ENCODE measurements around the gene AVPR2. TPM values are rescaled to one million over a fixed set of nuclear protein-coding genes. Genes with fewer than 3 reads are reported as not detected.

Gene AVPR2
- total and polyA plus RNA-seq, 4 donors: 0.05 TPM; not detected in 3

GRCh38 chrX:153868576-153869472, 35.6 kb upstream of the AVPR2 start:
- no peak for DNase-seq (ENCODE audit: low spot score)
- no peaks in the 10 kb centered on the region for H3K4me1 ChIP-seq (ENCODE audit: control insufficient read depth in 4 of 4, insufficient read depth in 4 of 4, low read length in 3 of 4)
- H3K4me3 ChIP-seq (ENCODE audit: low read depth in 1 of 3, low read length in 3 of 3): no peak overlapping the region
- 90% methylated on average over 26 of the region's 26 CpGs for WGBS
- H3K36me3 ChIP-seq (ENCODE audit: control insufficient read depth in 4 of 4, insufficient read depth in 3 of 4, low read depth in 1 of 4, low read length in 3 of 4): no peaks in the 10 kb centered on the region
- TF ChIP-seq SP1 (IDR thresholded peaks at IDR 0.05): no peak
- no peak for TF ChIP-seq RAD21 (IDR thresholded peaks at IDR 0.05)
- no peak for TF ChIP-seq TAF1 (conservative IDR thresholded peaks at IDR 0.05)
- TF ChIP-seq NR2F2 (IDR thresholded peaks at IDR 0.05): no peak
- TF ChIP-seq ZBTB33 (IDR thresholded peaks at IDR 0.05): no peak
- TF ChIP-seq MAX (IDR thresholded peaks at IDR 0.05): no peak
- no peak for TF ChIP-seq FOXA2 (IDR thresholded peaks at IDR 0.05)
- no peak for TF ChIP-seq YY1 (IDR thresholded peaks at IDR 0.05)
- TF ChIP-seq JUND (IDR thresholded peaks at IDR 0.05): no peak
- TF ChIP-seq EGR1 (IDR thresholded peaks at IDR 0.05; ENCODE audit: low read depth in 2 of 2): no peak
- no peak for TF ChIP-seq CTCF (IDR thresholded peaks at IDR 0.05; ENCODE audit: low read depth, low read length, missing input control)
- TF ChIP-seq HNF4G (IDR thresholded peaks at IDR 0.05): no peak
- TF ChIP-seq RXRA (IDR thresholded peaks at IDR 0.05): no peak
- no peak for TF ChIP-seq REST (IDR thresholded peaks at IDR 0.05)
- TF ChIP-seq ATF3 (IDR thresholded peaks at IDR 0.05): no peak
- no peak for TF ChIP-seq FOXA1 (IDR thresholded peaks at IDR 0.05)
- TF ChIP-seq HNF4A (conservative IDR thresholded peaks at IDR 0.05): no peak
- no peak for TF ChIP-seq GABPA (IDR thresholded peaks at IDR 0.05 in 1 of 2, conservative IDR thresholded peaks at IDR 0.05 in 1 of 2)
- no peak overlapping the region for H3K27ac ChIP-seq (ENCODE audit: low read depth in 1 of 2, low read length in 2 of 2)
- H3K9me3 ChIP-seq (ENCODE audit: control insufficient read depth in 4 of 4, low read length in 3 of 4): no peaks in the 10 kb centered on the region
- H3K9ac ChIP-seq (ENCODE audit: low read depth in 1 of 2, low read length in 2 of 2): no peak overlapping the region
- H3K27me3 ChIP-seq (ENCODE audit: control insufficient read depth in 4 of 4, insufficient read depth in 4 of 4, low read length in 3 of 4): no peaks in the 10 kb centered on the region
